ENCODE data around the gene EFNA4. TPM values are rescaled to one million over a fixed set of nuclear protein-coding genes. Genes with fewer than 3 reads are reported as not detected.

Gene EFNA4
- total and polyA plus RNA-seq, 2 of the 8 experiments (the other 6 are each of a cell fraction or from before 2014, with no cell fraction given), result 21.9 to 23.9 TPM

DNA sequence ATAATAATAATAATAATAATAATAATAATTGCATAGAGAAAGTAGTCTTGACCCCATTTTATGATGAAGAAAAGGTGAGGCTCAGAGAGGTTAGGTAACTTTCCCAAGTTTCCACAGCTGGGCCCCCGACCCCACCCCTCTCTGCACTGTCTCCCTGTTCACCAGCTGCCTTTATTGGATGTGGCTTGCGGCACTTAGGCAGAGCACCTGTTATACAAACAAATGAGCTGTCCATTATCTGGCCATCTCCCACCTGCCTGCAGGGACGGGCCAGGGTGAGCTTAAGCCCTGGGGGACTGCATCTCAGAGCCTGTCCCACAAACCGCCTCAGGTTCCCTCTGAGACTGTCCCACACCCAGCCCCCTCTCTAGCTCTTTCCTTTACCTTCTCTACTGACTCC lies 54.1 kb downstream of the EFNA4 start (continued):
- TF ChIP-seq, protein P1, sequence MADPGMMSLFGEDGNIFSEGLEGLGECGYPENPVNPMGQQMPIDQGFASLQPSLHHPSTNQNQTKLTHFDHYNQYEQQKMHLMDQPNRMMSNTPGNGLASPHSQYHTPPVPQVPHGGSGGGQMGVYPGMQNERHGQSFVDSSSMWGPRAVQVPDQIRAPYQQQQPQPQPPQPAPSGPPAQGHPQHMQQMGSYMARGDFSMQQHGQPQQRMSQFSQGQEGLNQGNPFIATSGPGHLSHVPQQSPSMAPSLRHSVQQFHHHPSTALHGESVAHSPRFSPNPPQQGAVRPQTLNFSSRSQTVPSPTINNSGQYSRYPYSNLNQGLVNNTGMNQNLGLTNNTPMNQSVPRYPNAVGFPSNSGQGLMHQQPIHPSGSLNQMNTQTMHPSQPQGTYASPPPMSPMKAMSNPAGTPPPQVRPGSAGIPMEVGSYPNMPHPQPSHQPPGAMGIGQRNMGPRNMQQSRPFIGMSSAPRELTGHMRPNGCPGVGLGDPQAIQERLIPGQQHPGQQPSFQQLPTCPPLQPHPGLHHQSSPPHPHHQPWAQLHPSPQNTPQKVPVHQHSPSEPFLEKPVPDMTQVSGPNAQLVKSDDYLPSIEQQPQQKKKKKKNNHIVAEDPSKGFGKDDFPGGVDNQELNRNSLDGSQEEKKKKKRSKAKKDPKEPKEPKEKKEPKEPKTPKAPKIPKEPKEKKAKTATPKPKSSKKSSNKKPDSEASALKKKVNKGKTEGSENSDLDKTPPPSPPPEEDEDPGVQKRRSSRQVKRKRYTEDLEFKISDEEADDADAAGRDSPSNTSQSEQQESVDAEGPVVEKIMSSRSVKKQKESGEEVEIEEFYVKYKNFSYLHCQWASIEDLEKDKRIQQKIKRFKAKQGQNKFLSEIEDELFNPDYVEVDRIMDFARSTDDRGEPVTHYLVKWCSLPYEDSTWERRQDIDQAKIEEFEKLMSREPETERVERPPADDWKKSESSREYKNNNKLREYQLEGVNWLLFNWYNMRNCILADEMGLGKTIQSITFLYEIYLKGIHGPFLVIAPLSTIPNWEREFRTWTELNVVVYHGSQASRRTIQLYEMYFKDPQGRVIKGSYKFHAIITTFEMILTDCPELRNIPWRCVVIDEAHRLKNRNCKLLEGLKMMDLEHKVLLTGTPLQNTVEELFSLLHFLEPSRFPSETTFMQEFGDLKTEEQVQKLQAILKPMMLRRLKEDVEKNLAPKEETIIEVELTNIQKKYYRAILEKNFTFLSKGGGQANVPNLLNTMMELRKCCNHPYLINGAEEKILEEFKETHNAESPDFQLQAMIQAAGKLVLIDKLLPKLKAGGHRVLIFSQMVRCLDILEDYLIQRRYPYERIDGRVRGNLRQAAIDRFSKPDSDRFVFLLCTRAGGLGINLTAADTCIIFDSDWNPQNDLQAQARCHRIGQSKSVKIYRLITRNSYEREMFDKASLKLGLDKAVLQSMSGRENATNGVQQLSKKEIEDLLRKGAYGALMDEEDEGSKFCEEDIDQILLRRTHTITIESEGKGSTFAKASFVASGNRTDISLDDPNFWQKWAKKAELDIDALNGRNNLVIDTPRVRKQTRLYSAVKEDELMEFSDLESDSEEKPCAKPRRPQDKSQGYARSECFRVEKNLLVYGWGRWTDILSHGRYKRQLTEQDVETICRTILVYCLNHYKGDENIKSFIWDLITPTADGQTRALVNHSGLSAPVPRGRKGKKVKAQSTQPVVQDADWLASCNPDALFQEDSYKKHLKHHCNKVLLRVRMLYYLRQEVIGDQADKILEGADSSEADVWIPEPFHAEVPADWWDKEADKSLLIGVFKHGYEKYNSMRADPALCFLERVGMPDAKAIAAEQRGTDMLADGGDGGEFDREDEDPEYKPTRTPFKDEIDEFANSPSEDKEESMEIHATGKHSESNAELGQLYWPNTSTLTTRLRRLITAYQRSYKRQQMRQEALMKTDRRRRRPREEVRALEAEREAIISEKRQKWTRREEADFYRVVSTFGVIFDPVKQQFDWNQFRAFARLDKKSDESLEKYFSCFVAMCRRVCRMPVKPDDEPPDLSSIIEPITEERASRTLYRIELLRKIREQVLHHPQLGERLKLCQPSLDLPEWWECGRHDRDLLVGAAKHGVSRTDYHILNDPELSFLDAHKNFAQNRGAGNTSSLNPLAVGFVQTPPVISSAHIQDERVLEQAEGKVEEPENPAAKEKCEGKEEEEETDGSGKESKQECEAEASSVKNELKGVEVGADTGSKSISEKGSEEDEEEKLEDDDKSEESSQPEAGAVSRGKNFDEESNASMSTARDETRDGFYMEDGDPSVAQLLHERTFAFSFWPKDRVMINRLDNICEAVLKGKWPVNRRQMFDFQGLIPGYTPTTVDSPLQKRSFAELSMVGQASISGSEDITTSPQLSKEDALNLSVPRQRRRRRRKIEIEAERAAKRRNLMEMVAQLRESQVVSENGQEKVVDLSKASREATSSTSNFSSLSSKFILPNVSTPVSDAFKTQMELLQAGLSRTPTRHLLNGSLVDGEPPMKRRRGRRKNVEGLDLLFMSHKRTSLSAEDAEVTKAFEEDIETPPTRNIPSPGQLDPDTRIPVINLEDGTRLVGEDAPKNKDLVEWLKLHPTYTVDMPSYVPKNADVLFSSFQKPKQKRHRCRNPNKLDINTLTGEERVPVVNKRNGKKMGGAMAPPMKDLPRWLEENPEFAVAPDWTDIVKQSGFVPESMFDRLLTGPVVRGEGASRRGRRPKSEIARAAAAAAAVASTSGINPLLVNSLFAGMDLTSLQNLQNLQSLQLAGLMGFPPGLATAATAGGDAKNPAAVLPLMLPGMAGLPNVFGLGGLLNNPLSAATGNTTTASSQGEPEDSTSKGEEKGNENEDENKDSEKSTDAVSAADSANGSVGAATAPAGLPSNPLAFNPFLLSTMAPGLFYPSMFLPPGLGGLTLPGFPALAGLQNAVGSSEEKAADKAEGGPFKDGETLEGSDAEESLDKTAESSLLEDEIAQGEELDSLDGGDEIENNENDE (IDR thresholded peaks at IDR 0.05; ENCODE audit: insufficient replicate concordance, low read length), result no peak
- TF ChIP-seq BACH1 (IDR thresholded peaks at IDR 0.05; ENCODE audit: low read length) (no peak), KDM4A (IDR thresholded peaks at IDR 0.05; ENCODE audit: low read depth, low read length, severe bottlenecking) (no peak), CBX8 (IDR thresholded peaks at IDR 0.05; ENCODE audit: borderline replicate concordance, low read depth, low read length) (no peak), EP300 (IDR thresholded peaks at IDR 0.05; ENCODE audit: borderline replicate concordance in 1 of 2, low read depth in 2 of 2, low read length in 2 of 2) (no peak), CHD1 (IDR thresholded peaks at IDR 0.05; ENCODE audit: low read depth, low read length) (no peak), PHF8 (conservative IDR thresholded peaks at IDR 0.05; ENCODE audit: low read depth, low read length) (no peak), ZNF274 (IDR thresholded peaks at IDR 0.05; ENCODE audit: borderline replicate concordance, extremely low read depth, low read length) (no peak), JUND (IDR thresholded peaks at IDR 0.05; ENCODE audit: low read length) (no peak), TBP (IDR thresholded peaks at IDR 0.05; ENCODE audit: low read depth, low read length) (no peak), SRF (IDR thresholded peaks at IDR 0.05; ENCODE audit: low read depth, low read length) (no peak), CREB1 (IDR thresholded peaks at IDR 0.05) (no peak), CTBP2 (IDR thresholded peaks at IDR 0.05; ENCODE audit: borderline replicate concordance, insufficient read depth, insufficient read length, low read length) (no peak)

Measured in H1 (cell line).